ENCODE measurements around the gene FKBP4. TPM values are rescaled to one million over a fixed set of nuclear protein-coding genes. Genes with fewer than 3 reads are reported as not detected.

The FKBP4 gene
- total RNA-seq, 1 experiment from 2014 or later = 122 TPM

- Mint-ChIP-seq H3K9me3 (ENCODE audit: low read depth, unreplicated experiment) (no peaks in the 10 kb centered on the region), H3K36me3 (ENCODE audit: insufficient read depth, unreplicated experiment) (peaks cover 34% of the 10 kb centered on the region), H3K27me3 (ENCODE audit: unreplicated experiment) (peaks cover 44% of the 10 kb centered on the region), H3K4me1 (ENCODE audit: low read depth, unreplicated experiment) (peaks cover 14% of the 10 kb centered on the region), H3K27ac (ENCODE audit: unreplicated experiment) (no peak overlapping the region), H3K4me3 (ENCODE audit: low read depth, unreplicated experiment) (no peak overlapping the region)
- intact Hi-C loops (cut with micrococcal nuclease; ENCODE audit: unreplicated experiment) = no loop called here
- no TSS peak for BruUV-seq (replicated peaks)
- DNase-seq = no peak
- TF ChIP-seq, protein P1, sequence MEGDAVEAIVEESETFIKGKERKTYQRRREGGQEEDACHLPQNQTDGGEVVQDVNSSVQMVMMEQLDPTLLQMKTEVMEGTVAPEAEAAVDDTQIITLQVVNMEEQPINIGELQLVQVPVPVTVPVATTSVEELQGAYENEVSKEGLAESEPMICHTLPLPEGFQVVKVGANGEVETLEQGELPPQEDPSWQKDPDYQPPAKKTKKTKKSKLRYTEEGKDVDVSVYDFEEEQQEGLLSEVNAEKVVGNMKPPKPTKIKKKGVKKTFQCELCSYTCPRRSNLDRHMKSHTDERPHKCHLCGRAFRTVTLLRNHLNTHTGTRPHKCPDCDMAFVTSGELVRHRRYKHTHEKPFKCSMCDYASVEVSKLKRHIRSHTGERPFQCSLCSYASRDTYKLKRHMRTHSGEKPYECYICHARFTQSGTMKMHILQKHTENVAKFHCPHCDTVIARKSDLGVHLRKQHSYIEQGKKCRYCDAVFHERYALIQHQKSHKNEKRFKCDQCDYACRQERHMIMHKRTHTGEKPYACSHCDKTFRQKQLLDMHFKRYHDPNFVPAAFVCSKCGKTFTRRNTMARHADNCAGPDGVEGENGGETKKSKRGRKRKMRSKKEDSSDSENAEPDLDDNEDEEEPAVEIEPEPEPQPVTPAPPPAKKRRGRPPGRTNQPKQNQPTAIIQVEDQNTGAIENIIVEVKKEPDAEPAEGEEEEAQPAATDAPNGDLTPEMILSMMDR (IDR thresholded peaks at IDR 0.05; ENCODE audit: unreplicated experiment) = no peak
- CTCF ChIA-PET = no interaction called here
These were observed 1.9 kb upstream of the FKBP4 start for GRCh38 chr12:2792671-2793500.

- Mint-ChIP-seq H3K4me3 (ENCODE audit: low read depth, unreplicated experiment) (no peak overlapping the region), H3K27ac (ENCODE audit: unreplicated experiment) (no peak overlapping the region), H3K9me3 (ENCODE audit: low read depth, unreplicated experiment) (no peaks in the 10 kb centered on the region), H3K4me1 (ENCODE audit: low read depth, unreplicated experiment) (peaks cover 14% of the 10 kb centered on the region), H3K27me3 (ENCODE audit: unreplicated experiment) (peaks cover 37% of the 10 kb centered on the region), H3K36me3 (ENCODE audit: insufficient read depth, unreplicated experiment) (peaks cover 41% of the 10 kb centered on the region)
- no TSS peak for BruUV-seq (replicated peaks)
- TF ChIP-seq, protein P1 (IDR thresholded peaks at IDR 0.05; ENCODE audit: unreplicated experiment) = no peak
- intact Hi-C loops (cut with micrococcal nuclease; ENCODE audit: unreplicated experiment) = no loop called here
- CTCF ChIA-PET = no interaction called here
- no peak for DNase-seq
These were observed 1.2 kb upstream of the FKBP4 start for GRCh38 chr12:2793561-2793960.

DNA sequence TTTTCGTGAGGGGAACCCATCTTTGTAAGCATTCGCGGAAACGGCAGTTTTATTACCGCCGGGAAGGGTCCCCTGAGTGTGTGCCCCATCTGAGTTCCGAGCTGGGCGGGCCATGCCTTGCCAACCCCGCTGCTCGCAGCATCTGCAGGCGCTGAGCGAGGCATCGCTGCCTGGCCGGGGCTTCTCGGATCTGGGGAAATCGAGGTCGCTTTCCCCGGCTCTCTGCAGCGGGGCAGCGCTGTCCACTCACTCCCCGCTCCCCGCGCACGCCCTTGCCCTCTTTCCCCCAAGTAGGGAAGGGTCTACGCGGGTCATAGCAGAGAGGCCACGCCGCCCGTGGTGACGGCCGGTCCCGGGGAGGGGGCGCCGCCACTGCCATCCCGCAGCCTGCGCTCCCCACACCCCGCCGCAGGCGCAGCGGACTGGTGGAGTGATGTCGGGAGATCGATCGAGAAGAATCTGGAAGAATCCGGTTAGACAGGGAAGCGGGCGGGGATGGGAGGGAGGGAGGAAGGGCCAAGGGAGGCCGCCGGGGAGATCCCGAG, 507 bp upstream of the FKBP4 start:
- DNase-seq = peak; percentile 10
- peaks cover 47% of the 10 kb centered on the region for H3K36me3 Mint-ChIP-seq (ENCODE audit: insufficient read depth, unreplicated experiment)
- BruUV-seq (replicated peaks) = TSS peak; percentile 49
- peak overlapping the region; percentile 71 for H3K4me3 Mint-ChIP-seq (ENCODE audit: low read depth, unreplicated experiment)
- H3K4me1 Mint-ChIP-seq (ENCODE audit: low read depth, unreplicated experiment) = peaks cover 14% of the 10 kb centered on the region
- H3K9me3 Mint-ChIP-seq (ENCODE audit: low read depth, unreplicated experiment) = no peaks in the 10 kb centered on the region
- H3K27ac Mint-ChIP-seq (ENCODE audit: unreplicated experiment) = no peak overlapping the region
- H3K27me3 Mint-ChIP-seq (ENCODE audit: unreplicated experiment) = peaks cover 32% of the 10 kb centered on the region
- CTCF ChIA-PET = interaction anchor here (0.7 kb wide), 1 partner anchor 561 kb away, joined by 6 read pairs; no protein-coding TSS in a partner anchor
- TF ChIP-seq, protein P1 (IDR thresholded peaks at IDR 0.05; ENCODE audit: unreplicated experiment) = no peak
- intact Hi-C loops (cut with micrococcal nuclease; ENCODE audit: unreplicated experiment) = no loop called here

GRCh38 chr12:2795291-2796186, 769 bp downstream of the FKBP4 start:
- intact Hi-C loops (cut with micrococcal nuclease; ENCODE audit: unreplicated experiment) = no loop called here
- no TSS peak for BruUV-seq (replicated peaks)

More at GRCh38 chr12:2795291-2796186, 769 bp downstream of the FKBP4 start:
- H3K4me1 Mint-ChIP-seq (ENCODE audit: low read depth, unreplicated experiment) = peaks cover 16% of the 10 kb centered on the region
- DNase-seq = peak; percentile 83
- CTCF ChIA-PET = interaction anchor here (0.6 to 1.2 kb wide), 4 partner anchors 11 to 562 kb away, joined by 3 to 6 read pairs (median 4); no protein-coding TSS in a partner anchor
- H3K27ac Mint-ChIP-seq (ENCODE audit: unreplicated experiment) = peak overlapping the region; percentile 87
- peaks cover 19% of the 10 kb centered on the region for H3K27me3 Mint-ChIP-seq (ENCODE audit: unreplicated experiment)
- H3K36me3 Mint-ChIP-seq (ENCODE audit: insufficient read depth, unreplicated experiment) = peaks cover 58% of the 10 kb centered on the region
- H3K9me3 Mint-ChIP-seq (ENCODE audit: low read depth, unreplicated experiment) = no peaks in the 10 kb centered on the region
- TF ChIP-seq, protein P1 (IDR thresholded peaks at IDR 0.05; ENCODE audit: unreplicated experiment) = no peak
- H3K4me3 Mint-ChIP-seq (ENCODE audit: low read depth, unreplicated experiment) = peak overlapping the region; percentile 93
